ENCODE results near the gene C11orf97. TPM values are rescaled to one million over a fixed set of nuclear protein-coding genes. Genes with fewer than 3 reads are reported as not detected.
"Not testable (repeated sequence)": the region's sequence is repeated elsewhere in the genome, so short reads cannot be mapped to it uniquely, and the experiment has no call there.

The C11orf97 gene
- total RNA-seq, 4 donors from 2014 or later = not detected

- Histone ChIP-seq H3K36me3 (no peaks in the 10 kb centered on the region), H3K4me3 (no peak overlapping the region), H3K27me3 (no peaks in the 10 kb centered on the region), H3K4me1 (peaks cover 8% of the 10 kb centered on the region), H3K27ac (no peak overlapping the region), H3K9me3 (no peaks in the 10 kb centered on the region)
- DNase-seq (ENCODE audit: low spot score in 2 of 2) = no peak
- 100% methylated on average over 1 of the region's 1 CpG for WGBS
- TF ChIP-seq EP300 (IDR thresholded peaks at IDR 0.05) (no peak), POLR2AphosphoS5 (IDR thresholded peaks at IDR 0.05) (no peak), CTCF (IDR thresholded peaks at IDR 0.05) (no peak), POLR2A (IDR thresholded peaks at IDR 0.05) (no peak)
Observed at GRCh38 chr11:94553938-94554337, 41.7 kb downstream of the C11orf97 start.

- not testable (repeated sequence) for H3K27ac ChIP-seq; H3K27me3 ChIP-seq; H3K4me1 ChIP-seq; DNase-seq (ENCODE audit: low spot score in 2 of 2); H3K4me3 ChIP-seq; H3K36me3 ChIP-seq; H3K9me3 ChIP-seq
- 78% methylated on average over 8 of the region's 8 CpGs for WGBS
Observed at GRCh38 chr11:94555752-94556329, 43.6 kb downstream of the C11orf97 start.

GRCh38 chr11:94557421-94557820 is 45.2 kb downstream of the C11orf97 start:
- Histone ChIP-seq H3K27me3 (no peaks in the 10 kb centered on the region), H3K27ac (no peak overlapping the region), H3K9me3 (no peaks in the 10 kb centered on the region), H3K4me1 (peaks cover 5% of the 10 kb centered on the region), H3K36me3 (no peaks in the 10 kb centered on the region), H3K4me3 (no peak overlapping the region)
- no peak for DNase-seq (ENCODE audit: low spot score in 2 of 2)
- TF ChIP-seq POLR2AphosphoS5 (IDR thresholded peaks at IDR 0.05) = no peak

GRCh38 chr11:94557992-94558391 is 45.7 kb downstream of the C11orf97 start:
- 58% methylated on average over 1 of the region's 1 CpG for WGBS
- no peak overlapping the region for H3K27ac ChIP-seq

GRCh38 chr11:94558468-94558867 is 46.2 kb downstream of the C11orf97 start:
- Histone ChIP-seq H3K27ac (no peak overlapping the region), H3K27me3 (no peaks in the 10 kb centered on the region), H3K4me3 (no peak overlapping the region), H3K36me3 (no peaks in the 10 kb centered on the region), H3K9me3 (no peaks in the 10 kb centered on the region), H3K4me1 (peaks cover 5% of the 10 kb centered on the region)
- 100% methylated on average over 1 of the region's 1 CpG for WGBS
- DNase-seq (ENCODE audit: low spot score in 2 of 2) = no peak
- TF ChIP-seq POLR2AphosphoS5 (IDR thresholded peaks at IDR 0.05) = no peak

More at GRCh38 chr11:94557992-94558391, 45.7 kb downstream of the C11orf97 start:
- DNase-seq (ENCODE audit: low spot score in 2 of 2) = no peak
- H3K4me1 ChIP-seq = peaks cover 5% of the 10 kb centered on the region
- TF ChIP-seq POLR2A (IDR thresholded peaks at IDR 0.05) (no peak), CTCF (IDR thresholded peaks at IDR 0.05) (no peak), POLR2AphosphoS5 (IDR thresholded peaks at IDR 0.05) (no peak), EP300 (IDR thresholded peaks at IDR 0.05) (no peak)
- no peak overlapping the region for H3K4me3 ChIP-seq
- H3K27me3 ChIP-seq = no peaks in the 10 kb centered on the region
- H3K9me3 ChIP-seq = no peaks in the 10 kb centered on the region
- no peaks in the 10 kb centered on the region for H3K36me3 ChIP-seq

GRCh38 chr11:94558932-94559331 is 46.7 kb downstream of the C11orf97 start:
- no peaks in the 10 kb centered on the region for H3K9me3 ChIP-seq
- DNase-seq (ENCODE audit: low spot score in 2 of 2) = no peak
- no peak overlapping the region for H3K4me3 ChIP-seq
- peaks cover 8% of the 10 kb centered on the region for H3K4me1 ChIP-seq
- WGBS = 97% methylated on average over 4 of the region's 4 CpGs
- no peaks in the 10 kb centered on the region for H3K27me3 ChIP-seq
- no peaks in the 10 kb centered on the region for H3K36me3 ChIP-seq
- H3K27ac ChIP-seq = no peak overlapping the region
- TF ChIP-seq CTCF (IDR thresholded peaks at IDR 0.05) (no peak), EP300 (IDR thresholded peaks at IDR 0.05) (no peak), POLR2A (IDR thresholded peaks at IDR 0.05) (no peak), POLR2AphosphoS5 (IDR thresholded peaks at IDR 0.05) (no peak)

- H3K27me3 ChIP-seq = no peaks in the 10 kb centered on the region
- H3K36me3 ChIP-seq = no peaks in the 10 kb centered on the region
- H3K9me3 ChIP-seq = no peaks in the 10 kb centered on the region
- H3K27ac ChIP-seq = no peak overlapping the region
- no peak overlapping the region for H3K4me3 ChIP-seq
- 99% methylated on average over 2 of the region's 2 CpGs for WGBS
- DNase-seq (ENCODE audit: low spot score in 2 of 2) = no peak
- peaks cover 13% of the 10 kb centered on the region for H3K4me1 ChIP-seq
- TF ChIP-seq POLR2A (IDR thresholded peaks at IDR 0.05) = no peak
- no peak for TF ChIP-seq CTCF (IDR thresholded peaks at IDR 0.05)
- TF ChIP-seq EP300 (IDR thresholded peaks at IDR 0.05) = no peak
- TF ChIP-seq POLR2AphosphoS5 (IDR thresholded peaks at IDR 0.05) = no peak
Observed at GRCh38 chr11:94559361-94559760, 47.1 kb downstream of the C11orf97 start.
